ENCODE results near the gene IQGAP1.
"Not testable (repeated sequence)": the region's sequence is repeated elsewhere in the genome, so short reads cannot be mapped to it uniquely, and the experiment has no call there.

Gene IQGAP1

DNA sequence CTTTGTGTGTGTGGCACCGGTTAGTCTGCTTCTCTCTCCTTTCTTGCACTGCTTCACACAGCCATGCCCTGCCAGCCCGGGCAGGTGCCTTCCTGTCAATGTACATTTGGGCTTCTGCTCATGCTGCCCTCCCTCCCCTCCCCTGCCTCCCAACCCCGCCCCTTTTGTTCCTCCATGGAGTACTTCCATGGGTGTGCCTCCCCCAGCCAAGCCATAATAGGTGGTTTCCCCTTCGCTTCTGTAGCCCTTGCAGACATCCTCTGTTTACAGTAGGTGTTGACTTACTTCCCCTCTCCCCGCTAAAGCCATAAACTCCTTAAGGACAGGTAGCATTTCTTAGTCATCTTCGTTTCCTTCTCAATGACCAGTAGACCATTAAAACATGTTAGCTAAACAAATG is 109.9 kb downstream of the IQGAP1 start:
- DNase-seq (ENCODE audit: extremely low read depth, low read depth), result no peak
- no peak overlapping the region for H3K4me3 ChIP-seq (replicated peaks; ENCODE audit: low read depth, low read length)
- TF ChIP-seq, protein P1, sequence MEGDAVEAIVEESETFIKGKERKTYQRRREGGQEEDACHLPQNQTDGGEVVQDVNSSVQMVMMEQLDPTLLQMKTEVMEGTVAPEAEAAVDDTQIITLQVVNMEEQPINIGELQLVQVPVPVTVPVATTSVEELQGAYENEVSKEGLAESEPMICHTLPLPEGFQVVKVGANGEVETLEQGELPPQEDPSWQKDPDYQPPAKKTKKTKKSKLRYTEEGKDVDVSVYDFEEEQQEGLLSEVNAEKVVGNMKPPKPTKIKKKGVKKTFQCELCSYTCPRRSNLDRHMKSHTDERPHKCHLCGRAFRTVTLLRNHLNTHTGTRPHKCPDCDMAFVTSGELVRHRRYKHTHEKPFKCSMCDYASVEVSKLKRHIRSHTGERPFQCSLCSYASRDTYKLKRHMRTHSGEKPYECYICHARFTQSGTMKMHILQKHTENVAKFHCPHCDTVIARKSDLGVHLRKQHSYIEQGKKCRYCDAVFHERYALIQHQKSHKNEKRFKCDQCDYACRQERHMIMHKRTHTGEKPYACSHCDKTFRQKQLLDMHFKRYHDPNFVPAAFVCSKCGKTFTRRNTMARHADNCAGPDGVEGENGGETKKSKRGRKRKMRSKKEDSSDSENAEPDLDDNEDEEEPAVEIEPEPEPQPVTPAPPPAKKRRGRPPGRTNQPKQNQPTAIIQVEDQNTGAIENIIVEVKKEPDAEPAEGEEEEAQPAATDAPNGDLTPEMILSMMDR (IDR thresholded peaks at IDR 0.05; ENCODE audit: low read depth, low read length, missing control alignments), result no peak

DNA sequence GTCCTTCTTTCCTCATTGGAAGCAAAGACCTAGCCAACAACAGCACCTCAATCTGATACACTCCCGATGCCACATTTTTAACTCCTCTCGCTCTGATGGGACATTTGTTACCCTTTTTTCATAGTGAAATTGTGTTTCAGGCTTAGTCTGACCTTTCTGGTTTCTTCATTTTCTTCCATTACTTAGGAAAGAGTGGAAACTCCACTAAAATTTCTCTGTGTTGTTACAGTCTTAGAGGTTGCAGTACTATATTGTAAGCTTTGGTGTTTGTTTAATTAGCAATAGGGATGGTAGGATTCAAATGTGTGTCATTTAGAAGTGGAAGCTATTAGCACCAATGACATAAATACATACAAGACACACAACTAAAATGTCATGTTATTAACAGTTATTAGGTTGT is 112.1 kb downstream of the IQGAP1 start:
- no peak for DNase-seq (ENCODE audit: extremely low read depth, low read depth)
- TF ChIP-seq, protein P1 (IDR thresholded peaks at IDR 0.05; ENCODE audit: low read depth, low read length, missing control alignments), result no peak
- no peak overlapping the region for H3K4me3 ChIP-seq (replicated peaks; ENCODE audit: low read depth, low read length)

DNA sequence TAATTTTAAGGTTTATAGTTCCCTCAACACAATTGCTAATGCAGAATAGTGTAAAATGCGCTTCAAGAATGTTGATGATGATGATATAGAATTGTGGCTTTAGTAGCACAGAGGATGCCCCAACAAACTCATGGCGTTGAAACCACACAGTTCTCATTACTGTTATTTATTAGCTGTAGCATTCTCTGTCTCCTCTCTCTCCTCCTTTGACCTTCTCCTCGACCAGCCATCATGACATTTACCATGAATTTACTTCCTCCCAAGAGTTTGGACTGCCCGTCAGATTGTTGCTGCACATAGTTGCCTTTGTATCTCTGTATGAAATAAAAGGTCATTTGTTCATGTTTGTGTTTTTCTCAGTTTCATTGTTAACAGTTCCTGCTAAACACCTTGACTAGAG is 113.9 kb downstream of the IQGAP1 start:
- TF ChIP-seq, protein P1 (IDR thresholded peaks at IDR 0.05; ENCODE audit: low read depth, low read length, missing control alignments), result no peak
- no peak for DNase-seq (ENCODE audit: extremely low read depth, low read depth)
- H3K4me3 ChIP-seq (replicated peaks; ENCODE audit: low read depth, low read length), result no peak overlapping the region

DNA sequence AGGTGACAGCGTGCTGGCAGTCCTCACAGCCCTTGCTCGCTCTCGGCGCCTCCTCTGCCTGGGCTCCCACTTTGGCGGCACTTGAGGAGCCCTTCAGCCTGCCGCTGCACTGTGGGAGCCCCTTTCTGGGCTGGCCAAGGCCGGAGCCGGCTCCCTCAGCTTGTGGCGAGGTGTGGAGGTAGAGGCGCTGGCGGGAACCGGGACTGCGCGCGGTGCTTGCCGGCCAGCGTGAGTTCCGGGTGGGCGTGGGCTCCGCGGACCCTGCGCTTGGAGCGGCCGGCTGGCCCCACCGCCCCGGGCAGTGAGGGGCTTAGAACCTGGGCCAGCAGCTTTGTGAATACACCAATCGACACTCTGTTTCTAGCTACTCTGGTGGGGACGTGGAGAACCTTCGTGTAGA is 122.7 kb downstream of the IQGAP1 start:
- not testable (repeated sequence) for H3K4me3 ChIP-seq (replicated peaks; ENCODE audit: low read depth, low read length); DNase-seq (ENCODE audit: extremely low read depth, low read depth)

DNA sequence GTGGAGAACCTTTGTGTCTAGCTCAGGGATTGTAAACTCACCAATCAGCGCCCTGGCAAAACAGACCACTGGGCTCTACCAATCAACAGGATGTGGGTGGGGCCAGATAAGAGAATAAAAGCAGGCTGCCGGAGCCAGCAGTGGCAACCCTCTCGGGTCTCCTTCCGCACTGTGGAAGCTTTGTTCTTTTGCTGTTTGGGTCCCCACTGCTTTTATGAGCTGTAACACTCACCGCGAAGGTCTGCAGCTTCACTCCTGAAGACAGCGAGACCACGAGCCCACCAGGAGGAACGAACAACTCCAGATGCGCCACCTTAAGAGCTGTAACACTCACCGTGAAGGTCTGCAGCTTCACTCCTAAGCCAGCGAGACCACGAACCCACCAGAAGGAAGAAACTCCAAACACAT is 123.2 kb downstream of the IQGAP1 start:
- H3K4me3 ChIP-seq (replicated peaks; ENCODE audit: low read depth, low read length); DNase-seq (ENCODE audit: extremely low read depth, low read depth): not testable (repeated sequence)

DNA sequence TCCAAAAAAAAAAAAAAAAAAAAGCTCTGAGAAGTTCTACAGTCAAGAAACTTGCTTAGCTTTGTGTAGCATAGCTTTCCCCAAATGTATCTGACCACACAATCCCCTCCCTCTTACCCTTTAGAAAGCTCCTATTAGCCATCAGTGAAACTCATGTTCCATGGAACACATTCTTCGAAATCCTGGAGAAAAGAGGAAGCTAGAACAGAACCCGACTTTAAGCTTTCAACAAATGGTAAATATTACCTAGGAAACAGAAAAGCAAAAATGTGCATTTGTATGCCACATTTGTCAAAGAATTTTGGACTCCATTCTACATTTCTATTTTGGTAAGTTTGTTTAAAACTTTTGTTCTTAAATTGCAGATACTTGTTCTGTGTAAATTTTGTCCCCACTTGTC is 124.2 kb downstream of the IQGAP1 start:
- TF ChIP-seq, protein P1 (IDR thresholded peaks at IDR 0.05; ENCODE audit: low read depth, low read length, missing control alignments), result no peak
- DNase-seq (ENCODE audit: extremely low read depth, low read depth), result no peak
- no peak overlapping the region for H3K4me3 ChIP-seq (replicated peaks; ENCODE audit: low read depth, low read length)

DNA sequence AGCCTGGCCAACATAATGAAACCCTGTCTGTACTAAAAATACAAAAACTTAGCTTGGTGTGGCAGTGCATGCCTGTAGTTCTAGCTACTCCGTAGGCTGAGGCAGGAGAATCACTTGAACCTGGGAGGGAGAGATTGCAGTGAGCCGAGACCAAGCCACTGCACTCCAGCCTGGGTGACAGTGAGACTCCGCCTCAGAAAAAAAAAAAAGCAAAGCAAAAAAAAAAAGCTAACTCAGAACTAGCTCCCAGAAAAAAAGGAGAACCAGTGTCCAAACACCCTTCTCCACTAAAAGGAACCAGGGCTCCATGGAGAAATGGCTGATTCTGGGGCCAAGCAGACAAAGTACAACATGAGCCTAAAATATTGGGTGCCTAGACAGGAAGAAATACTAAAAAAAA is 124.9 kb downstream of the IQGAP1 start:
- TF ChIP-seq, protein P1 (IDR thresholded peaks at IDR 0.05; ENCODE audit: low read depth, low read length, missing control alignments), result no peak
- no peak for DNase-seq (ENCODE audit: extremely low read depth, low read depth)
- no peak overlapping the region for H3K4me3 ChIP-seq (replicated peaks; ENCODE audit: low read depth, low read length)

DNA sequence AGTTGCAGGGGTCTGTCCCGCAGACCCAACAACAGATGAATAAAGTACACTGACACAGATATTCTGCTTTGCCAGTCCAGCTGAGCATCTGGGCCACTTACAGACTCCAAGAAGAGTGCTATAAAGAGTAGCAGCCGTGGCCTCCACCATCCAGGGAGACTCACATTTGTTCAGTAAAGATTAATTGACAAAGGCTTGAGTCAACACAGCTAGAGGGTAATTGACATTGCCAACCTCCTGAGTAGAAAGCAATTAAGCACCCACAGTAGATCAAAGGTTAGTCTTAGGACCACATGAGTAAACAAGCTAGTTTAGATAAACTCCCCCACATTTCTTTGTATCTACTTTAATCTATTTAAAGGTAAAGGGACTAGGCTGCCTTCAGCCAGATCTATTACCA is 125.4 kb downstream of the IQGAP1 start:
- TF ChIP-seq, protein P1 (IDR thresholded peaks at IDR 0.05; ENCODE audit: low read depth, low read length, missing control alignments), result no peak
- no peak for DNase-seq (ENCODE audit: extremely low read depth, low read depth)

DNA sequence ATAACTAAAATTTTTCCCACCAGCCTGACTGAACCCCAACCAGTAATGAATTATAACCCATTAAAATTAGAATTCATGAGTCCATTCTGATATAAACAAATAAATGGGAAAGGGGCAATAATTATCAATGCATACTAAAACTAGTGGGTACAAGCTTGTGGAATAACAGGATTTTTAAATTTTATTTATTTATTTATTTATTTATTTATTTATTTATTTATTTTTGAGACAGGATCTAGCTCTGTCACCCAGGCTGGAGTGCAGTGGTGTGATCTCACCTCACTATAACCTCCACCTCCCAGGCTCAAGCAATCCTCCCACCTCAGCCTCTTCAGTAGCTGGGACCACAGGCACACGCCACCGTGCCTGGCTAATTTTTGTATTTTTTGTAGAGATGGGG is 125.9 kb downstream of the IQGAP1 start:
- DNase-seq (ENCODE audit: extremely low read depth, low read depth); H3K4me3 ChIP-seq (replicated peaks; ENCODE audit: low read depth, low read length): not testable (repeated sequence)

More for the DNA sequence above, 125.4 kb downstream of the IQGAP1 start:
- no peak overlapping the region for H3K4me3 ChIP-seq (replicated peaks; ENCODE audit: low read depth, low read length)
